Tongue (tissue), 2 donors: ENCODE data around the gene UBASH3A. TPM values are rescaled to one million over a fixed set of nuclear protein-coding genes. Genes with fewer than 3 reads are reported as not detected.

ENCODE experiments used
- DNase-seq: peaks from one replicate; pipeline ENCODE4 v3.0.0-alpha.2; 2015
- total RNA-seq: library from RNA; depleted of rRNA; stranded (reverse); fragments of >200 nt; gene quantifications from one replicate; pipeline ENCODE4 v1.2.3, GENCODE V29; 2014

The UBASH3A gene
- total RNA-seq, 1 donor from 2014 or later = 0.41 TPM

- DNase-seq = peak; percentile 59
These were observed 49.7 kb downstream of the UBASH3A start for GRCh38 chr21:42453224-42453985.

- DNase-seq = no peak
These were observed 50.4 kb downstream of the UBASH3A start for GRCh38 chr21:42453986-42454570.

- peak; percentile 22 for DNase-seq
These were observed 51.1 kb downstream of the UBASH3A start for GRCh38 chr21:42454786-42455185.

GRCh38 chr21:42455196-42455595 lies 51.5 kb downstream of the UBASH3A start:
- DNase-seq = no peak

GRCh38 chr21:42455754-42456440 lies 52.2 kb downstream of the UBASH3A start:
- no peak for DNase-seq

- DNase-seq = no peak
These were observed 52.8 kb downstream of the UBASH3A start for GRCh38 chr21:42456457-42456856.

GRCh38 chr21:42459082-42459460 lies 55.4 kb downstream of the UBASH3A start:
- no peak for DNase-seq

- DNase-seq = no peak
These were observed 56.0 kb downstream of the UBASH3A start for GRCh38 chr21:42459546-42460215.

- DNase-seq = peak; percentile 48
These were observed 56.9 kb downstream of the UBASH3A start for GRCh38 chr21:42460391-42461184.

GRCh38 chr21:42461185-42461520 lies 57.5 kb downstream of the UBASH3A start:
- no peak for DNase-seq

GRCh38 chr21:42461881-42462877 lies 58.5 kb downstream of the UBASH3A start:
- DNase-seq = no peak

- DNase-seq = peak; percentile 46
These were observed 60.3 kb downstream of the UBASH3A start for GRCh38 chr21:42463861-42464515.

GRCh38 chr21:42465008-42465802 lies 61.5 kb downstream of the UBASH3A start:
- peak; percentile 47 for DNase-seq

GRCh38 chr21:42465803-42466127 lies 62.1 kb downstream of the UBASH3A start:
- no peak for DNase-seq

GRCh38 chr21:42466700-42467099 lies 63.0 kb downstream of the UBASH3A start:
- DNase-seq = no peak

GRCh38 chr21:42467140-42467983 lies 63.7 kb downstream of the UBASH3A start:
- DNase-seq = peak; percentile 81

GRCh38 chr21:42468491-42469131 lies 64.9 kb downstream of the UBASH3A start:
- DNase-seq = no peak

GRCh38 chr21:42469272-42469671 lies 65.6 kb downstream of the UBASH3A start:
- DNase-seq = no peak
